CD14-positive monocyte (primary cell): ENCODE measurements around the gene POFUT2. TPM values are rescaled to one million over a fixed set of nuclear protein-coding genes. Genes with fewer than 3 reads are reported as not detected.

Experiments
- DNase-seq, 3 donors: peaks; one replicate each; pipeline ENCODE4 v3.0.0-alpha.2; 2011 to 2022
- H2AFZ ChIP-seq: 2 replicates; pipeline ENCODE4 v1.6.0; 2012; ENCODE audit warnings: mild to moderate bottlenecking, low read depth, low read length, inconsistent platforms; ENCODE audit not compliant: insufficient read depth, poor library complexity, severe bottlenecking
- H3K27ac ChIP-seq, 2 donors: 1 replicate in 1 of 2; 2 replicates in 1 of 2; pipeline ENCODE4 v1.5.1; 2012 to 2013; ENCODE audit warnings: low read length in 2 of 2, control low read depth in 1 of 2, inconsistent platforms in 1 of 2, low read depth in 1 of 2, mild to moderate bottlenecking in 1 of 2
- H3K27me3 ChIP-seq, 2 donors: one replicate each; pipeline versions ENCODE4 v1.6.0 to v1.6.1; 2011 to 2013; ENCODE audit warnings: low read length in 2 of 2; ENCODE audit not compliant: control insufficient read depth in 2 of 2, insufficient read depth in 2 of 2
- H3K36me3 ChIP-seq, 2 donors: replicated peaks in 1 of 2; 1 replicate in 1 of 2; 2 replicates in 1 of 2; pipeline versions ENCODE4 v1.5.1 to v1.6.1; 2012 to 2013; ENCODE audit warnings: low read length in 2 of 2, control low read depth in 1 of 2, inconsistent platforms in 1 of 2, mild to moderate bottlenecking in 1 of 2; ENCODE audit not compliant: insufficient read depth in 2 of 2, control insufficient read depth in 1 of 2
- H3K4me1 ChIP-seq, 2 donors: 1 replicate in 1 of 2; 2 replicates in 1 of 2; pipeline versions ENCODE4 v1.5.1 to v1.6.1; 2012 to 2013; ENCODE audit warnings: low read length in 2 of 2, control low read depth in 1 of 2, inconsistent platforms in 1 of 2, mild to moderate bottlenecking in 1 of 2, moderate library complexity in 1 of 2; ENCODE audit not compliant: insufficient read depth in 2 of 2, control insufficient read depth in 1 of 2
- H3K4me2 ChIP-seq: replicated peaks from 2 replicates; pipeline ENCODE3; 2012; ENCODE audit warnings: low read length, moderate library complexity, mild to moderate bottlenecking; ENCODE audit not compliant: poor library complexity, severe bottlenecking; ENCODE audit errors: extremely low read depth
- H3K4me3 ChIP-seq, 3 experiments: fragments of 200-600 bp in 1 of 3; sonication (generic) in 1 of 3; replicated peaks in 1 of 3; 1 replicate in 2 of 3; 2 replicates in 1 of 3; pipeline ENCODE4 v1.5.1; 2011 to 2013; ENCODE audit warnings: low read length in 3 of 3, mild to moderate bottlenecking in 3 of 3, control low read depth in 2 of 3, low read depth in 2 of 3, inconsistent platforms in 1 of 3, moderate library complexity in 1 of 3
- H3K79me2 ChIP-seq: 2 replicates; pipeline ENCODE4 v1.6.0; 2012; ENCODE audit warnings: mild to moderate bottlenecking, control low read depth, inconsistent platforms, low read length, moderate library complexity; ENCODE audit not compliant: insufficient read depth
- H3K9ac ChIP-seq: 2 replicates; pipeline ENCODE4 v1.6.0; 2017; ENCODE audit warnings: low read length, mild to moderate bottlenecking; ENCODE audit not compliant: insufficient read depth, poor library complexity, severe bottlenecking
- H3K9me3 ChIP-seq, 2 donors: replicated peaks in 1 of 2; 1 replicate in 1 of 2; 2 replicates in 1 of 2; pipeline versions ENCODE4 v1.5.1 to v1.6.1; 2012 to 2013; ENCODE audit warnings: low read length in 2 of 2, control low read depth in 1 of 2; ENCODE audit not compliant: control insufficient read depth in 1 of 2, insufficient read depth in 1 of 2
- H4K20me1 ChIP-seq: 2 replicates; pipeline ENCODE4 v1.6.0; 2012; ENCODE audit warnings: mild to moderate bottlenecking, low read length, control low read depth, moderate library complexity; ENCODE audit not compliant: insufficient read depth
- H3K27ac Mint-ChIP-seq, 7 donors: one replicate each; pipeline ENCODE4 v1.8.0; 2020; ENCODE audit warnings: mild to moderate bottlenecking in 7 of 7, mixed read lengths in 7 of 7, moderate library complexity in 6 of 7, inconsistent platforms in 2 of 7
- H3K27me3 Mint-ChIP-seq, 3 donors: one replicate each; pipeline ENCODE4 v1.8.0; 2021 to 2022; ENCODE audit warnings: low read depth in 3 of 3, mild to moderate bottlenecking in 3 of 3, mixed read lengths in 3 of 3, moderate library complexity in 3 of 3, inconsistent platforms in 1 of 3
- H3K36me3 Mint-ChIP-seq, 2 donors: one replicate each; pipeline ENCODE4 v1.8.0; 2020; ENCODE audit warnings: mixed read lengths in 2 of 2, inconsistent platforms in 1 of 2, mild to moderate bottlenecking in 1 of 2
- H3K4me1 Mint-ChIP-seq: one replicate; pipeline ENCODE4 v1.8.0; 2020; ENCODE audit warnings: mild to moderate bottlenecking, mixed read lengths
- H3K4me3 Mint-ChIP-seq, 2 donors: one replicate each; pipeline ENCODE4 v1.8.0; 2020; ENCODE audit warnings: mild to moderate bottlenecking in 2 of 2, mixed read lengths in 2 of 2, moderate library complexity in 1 of 2
- H3K9me3 Mint-ChIP-seq, 7 donors: one replicate each; pipeline ENCODE4 v1.8.0; 2020 to 2022; ENCODE audit warnings: mixed read lengths in 7 of 7, mild to moderate bottlenecking in 6 of 7, moderate library complexity in 6 of 7, inconsistent platforms in 2 of 7
- CTCF ChIP-seq: fragments of 200-600 bp; IDR thresholded peaks from one replicate; pipeline ENCODE4 v1.8.0; 2022; ENCODE audit warnings: antibody characterized with exemption, mild to moderate bottlenecking
- WGBS: methylation state at CpG from one replicate; pipeline ENCODE4 v1.1.5; 2013; ENCODE audit warnings: missing lambda C conversion rate; ENCODE audit not compliant: insufficient coverage; 5-methylcytosine and 5-hydroxymethylcytosine counted together
- intact Hi-C, 2 donors: fragments of 100-400 bp; cut with micrococcal nuclease; formaldehyde crosslinking; loops; one replicate each; pipeline versions ENCODE4 v1.15.0 to v1.15.1; 2023
- polyA plus RNA-seq, 3 donors: library from polyadenylated mRNA; depleted of rRNA in 1 of 3; unstranded in 2 of 3; stranded (reverse) in 1 of 3; fragments of 300-500 nt in 2 of 3; fragments of >200 nt in 1 of 3; fragmentation: Illumina TruSeq in 2 of 3; gene quantifications; 1 replicate in 2 of 3; 2 replicates in 1 of 3; pipeline ENCODE4 v1.2.3, GENCODE V29; 2012 to 2021

The POFUT2 gene
- polyA plus RNA-seq, 3 donors, result 1.8 to 21.3 (median 2.8) TPM

- no peaks in the 10 kb centered on the region for H4K20me1 ChIP-seq
- Mint-ChIP-seq H3K27ac (no peak overlapping the region), H3K27me3 (peaks cover 1 to 5% (median 3%) of the 10 kb centered on the region in 3 donors), H3K4me1 (no peaks in the 10 kb centered on the region), H3K4me3 (no peak overlapping the region), H3K9me3 (peaks cover 0 to 8% (median 4%) of the 10 kb centered on the region in 7 donors), H3K36me3 (no peaks in the 10 kb centered on the region)
- intact Hi-C loops, result no loop called here
- H2AFZ ChIP-seq, result no peak overlapping the region
- no peaks in the 10 kb centered on the region for H3K79me2 ChIP-seq
- H3K27ac ChIP-seq, result no peak overlapping the region
- no peaks in the 10 kb centered on the region for H3K36me3 ChIP-seq
- WGBS, result 95% methylated on average over 18 of the region's 20 CpGs
- H3K4me1 ChIP-seq, result no peaks in the 10 kb centered on the region
- no peak overlapping the region for H3K9ac ChIP-seq
- H3K4me3 ChIP-seq, result no peak overlapping the region
- no peak for TF ChIP-seq CTCF
- H3K9me3 ChIP-seq, result no peaks in the 10 kb centered on the region
- no peak overlapping the region for H3K4me2 ChIP-seq
- no peak for DNase-seq
- H3K27me3 ChIP-seq, result no peaks in the 10 kb centered on the region
Observed at GRCh38 chr21:45301521-45302081, 13.9 kb upstream of the POFUT2 start.

- H3K27ac Mint-ChIP-seq, result peak overlapping the region in 1 of 7 donors; percentile 41
- H3K27me3 Mint-ChIP-seq, result peaks cover 1 to 5% (median 3%) of the 10 kb centered on the region in 3 donors
- no peak overlapping the region for H3K4me3 Mint-ChIP-seq
- H3K9me3 Mint-ChIP-seq, result peaks cover 0 to 8% (median 4%) of the 10 kb centered on the region in 7 donors
- H3K27ac ChIP-seq, result no peak overlapping the region
- no peaks in the 10 kb centered on the region for H3K36me3 Mint-ChIP-seq
- no peaks in the 10 kb centered on the region for H3K36me3 ChIP-seq
- H3K4me1 ChIP-seq, result no peaks in the 10 kb centered on the region
- WGBS, result 89% methylated on average over 33 of the region's 43 CpGs
- H3K79me2 ChIP-seq, result no peaks in the 10 kb centered on the region
- intact Hi-C loops, result no loop called here
- no peak for DNase-seq
- no peaks in the 10 kb centered on the region for H4K20me1 ChIP-seq
- no peaks in the 10 kb centered on the region for H3K9me3 ChIP-seq
- TF ChIP-seq CTCF, result no peak
- no peaks in the 10 kb centered on the region for H3K27me3 ChIP-seq
- H3K9ac ChIP-seq, result no peak overlapping the region
- no peak overlapping the region for H3K4me2 ChIP-seq
- H3K4me3 ChIP-seq, result no peak overlapping the region
- H3K4me1 Mint-ChIP-seq, result no peaks in the 10 kb centered on the region
- no peak overlapping the region for H2AFZ ChIP-seq
Observed at GRCh38 chr21:45300786-45301520, 13.3 kb upstream of the POFUT2 start.
